Ishikawa (cell line): Measurements from ENCODE around the gene STX10.
A peak's percentile ranks its signal among the peaks of the same experiment; 100 is the strongest.

Experiments
- CEBPB ChIP-seq: IDR thresholded peaks from 2 replicates; pipeline ENCODE4 v1.6.1; 2012
- CREB1 ChIP-seq: IDR thresholded peaks from 2 replicates; pipeline ENCODE4 v1.6.1; 2012; ENCODE audit warnings: low read depth
- EGR1 ChIP-seq: IDR thresholded peaks from 2 replicates; pipeline ENCODE4 v1.6.1; 2012
- EP300 ChIP-seq: IDR thresholded peaks from 2 replicates; pipeline ENCODE4 v1.6.1; 2012; ENCODE audit warnings: borderline replicate concordance
- FOXM1 ChIP-seq: IDR thresholded peaks from 2 replicates; pipeline ENCODE4 v1.6.1; 2012; ENCODE audit warnings: low read depth, borderline replicate concordance
- NFIC ChIP-seq: IDR thresholded peaks from 2 replicates; pipeline ENCODE4 v1.6.1; 2012
- RAD21 ChIP-seq: IDR thresholded peaks from 2 replicates; pipeline ENCODE4 v1.6.1; 2012; ENCODE audit warnings: low read depth
- TAF1 ChIP-seq: IDR thresholded peaks from 2 replicates; pipeline ENCODE4 v1.6.1; 2012; ENCODE audit warnings: low read depth, mild to moderate bottlenecking
- TCF12 ChIP-seq: IDR thresholded peaks from 2 replicates; pipeline ENCODE4 v1.6.1; 2012; ENCODE audit warnings: low read depth
- TEAD4 ChIP-seq: IDR thresholded peaks from 2 replicates; pipeline ENCODE4 v1.6.1; 2012
- USF1 ChIP-seq: IDR thresholded peaks from 2 replicates; pipeline ENCODE4 v1.6.1; 2012
- YY1 ChIP-seq: IDR thresholded peaks from 2 replicates; pipeline ENCODE4 v1.6.1; 2012; ENCODE audit warnings: low read depth
- ZBTB7A ChIP-seq: IDR thresholded peaks from 2 replicates; pipeline ENCODE4 v1.6.1; 2012; ENCODE audit warnings: low read depth
- TF ChIP-seq, protein P1 (sequence below): IDR thresholded peaks from 2 replicates; pipeline ENCODE4 v1.6.1; 2012; ENCODE audit warnings: low read depth, mild to moderate bottlenecking
- TF ChIP-seq, protein P2 (sequence below): IDR thresholded peaks from 2 replicates; pipeline ENCODE4 v1.6.1; 2012

STX10 gene

GRCh38 chr19:13117772-13118423, 32.3 kb downstream of the STX10 start, which contains the start of gene NACC1:
NACC1 (plus strand) TSS chr19:13118264; CDS start chr19:13135208, 16,944 bp downstream.
- TF ChIP-seq YY1 (peak; percentile 90), TCF12 (no peak), TAF1 (peak; percentile 58; the same call in 1 of the 2 replicates)

- TF ChIP-seq TAF1: 0 out of 2 replicates have a peak, but pooled peaks have one; percentile 1
- no peak for TF ChIP-seq RAD21
Measured at GRCh38 chr19:13117176-13117771, 32.9 kb downstream of the STX10 start.

DNA sequence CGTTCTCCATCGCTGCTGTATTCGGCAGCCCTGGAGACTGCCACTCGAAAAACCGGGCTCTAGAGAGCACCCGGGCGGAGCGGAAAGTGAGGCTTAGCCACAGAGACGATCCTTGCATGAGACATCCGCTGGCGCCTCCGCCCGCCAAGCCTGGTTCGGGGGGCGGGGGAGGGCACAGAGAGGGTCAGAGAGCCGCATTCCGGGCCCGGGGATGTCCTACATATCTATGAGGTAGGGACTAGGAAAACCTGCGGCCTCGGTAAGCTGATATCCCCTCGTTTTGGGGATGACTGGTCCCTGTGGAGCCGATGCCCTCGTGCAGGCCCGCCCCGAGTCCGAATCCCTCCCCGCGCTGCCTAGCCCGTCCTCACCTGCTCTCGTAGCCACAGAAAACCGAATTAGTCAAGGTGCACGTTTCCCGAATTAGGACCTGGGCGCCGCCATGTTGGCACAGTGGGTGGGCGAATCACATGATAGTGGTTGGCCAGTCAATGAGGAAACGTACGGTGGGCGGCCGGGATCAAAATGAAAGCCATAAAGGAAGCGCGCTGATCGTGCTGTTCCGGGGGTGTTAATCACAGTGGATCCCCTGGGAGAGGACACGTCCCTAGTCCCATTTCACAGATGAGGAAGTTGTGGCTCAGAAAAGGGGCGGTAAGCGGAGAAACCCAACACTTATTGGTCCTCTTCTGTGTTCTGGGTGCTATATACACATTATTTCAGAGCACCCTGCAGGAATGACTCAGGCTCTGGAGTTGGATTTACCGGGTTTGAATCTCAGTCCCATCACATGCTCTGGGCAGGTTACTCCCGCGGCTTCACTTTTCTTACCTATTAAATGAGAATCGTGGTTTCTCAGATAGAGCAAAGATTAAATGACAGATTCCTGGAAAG, 33.6 kb downstream of the STX10 start, which contains the start of gene TRMT1:
Gene TRMT1 (minus strand): TSS at position 459 of the 894 bp plus-strand sequence. CDS start 341 bp downstream, at position 118.
- no peak for TF ChIP-seq FOXM1
- TF ChIP-seq, protein P1, sequence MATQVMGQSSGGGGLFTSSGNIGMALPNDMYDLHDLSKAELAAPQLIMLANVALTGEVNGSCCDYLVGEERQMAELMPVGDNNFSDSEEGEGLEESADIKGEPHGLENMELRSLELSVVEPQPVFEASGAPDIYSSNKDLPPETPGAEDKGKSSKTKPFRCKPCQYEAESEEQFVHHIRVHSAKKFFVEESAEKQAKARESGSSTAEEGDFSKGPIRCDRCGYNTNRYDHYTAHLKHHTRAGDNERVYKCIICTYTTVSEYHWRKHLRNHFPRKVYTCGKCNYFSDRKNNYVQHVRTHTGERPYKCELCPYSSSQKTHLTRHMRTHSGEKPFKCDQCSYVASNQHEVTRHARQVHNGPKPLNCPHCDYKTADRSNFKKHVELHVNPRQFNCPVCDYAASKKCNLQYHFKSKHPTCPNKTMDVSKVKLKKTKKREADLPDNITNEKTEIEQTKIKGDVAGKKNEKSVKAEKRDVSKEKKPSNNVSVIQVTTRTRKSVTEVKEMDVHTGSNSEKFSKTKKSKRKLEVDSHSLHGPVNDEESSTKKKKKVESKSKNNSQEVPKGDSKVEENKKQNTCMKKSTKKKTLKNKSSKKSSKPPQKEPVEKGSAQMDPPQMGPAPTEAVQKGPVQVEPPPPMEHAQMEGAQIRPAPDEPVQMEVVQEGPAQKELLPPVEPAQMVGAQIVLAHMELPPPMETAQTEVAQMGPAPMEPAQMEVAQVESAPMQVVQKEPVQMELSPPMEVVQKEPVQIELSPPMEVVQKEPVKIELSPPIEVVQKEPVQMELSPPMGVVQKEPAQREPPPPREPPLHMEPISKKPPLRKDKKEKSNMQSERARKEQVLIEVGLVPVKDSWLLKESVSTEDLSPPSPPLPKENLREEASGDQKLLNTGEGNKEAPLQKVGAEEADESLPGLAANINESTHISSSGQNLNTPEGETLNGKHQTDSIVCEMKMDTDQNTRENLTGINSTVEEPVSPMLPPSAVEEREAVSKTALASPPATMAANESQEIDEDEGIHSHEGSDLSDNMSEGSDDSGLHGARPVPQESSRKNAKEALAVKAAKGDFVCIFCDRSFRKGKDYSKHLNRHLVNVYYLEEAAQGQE: no peak
- peak; percentile 27; the same call in 1 of the 2 replicates for TF ChIP-seq CEBPB
- no peak for TF ChIP-seq RAD21
- no peak for TF ChIP-seq ZBTB7A
- TF ChIP-seq TAF1: peak; percentile 73
- TF ChIP-seq YY1: peak; percentile 99
- peak; percentile 66 for TF ChIP-seq TCF12
- TF ChIP-seq EGR1: peak; percentile 64; the same call in 1 of the 2 replicates
- TF ChIP-seq USF1: peak; percentile 98
- peak; percentile 26 for TF ChIP-seq TEAD4
- peak; percentile 27; the same call in 1 of the 2 replicates for TF ChIP-seq NFIC
- no peak for TF ChIP-seq CREB1
- peak; percentile 52; the same call in 1 of the 2 replicates for TF ChIP-seq EP300
- TF ChIP-seq, protein P2, sequence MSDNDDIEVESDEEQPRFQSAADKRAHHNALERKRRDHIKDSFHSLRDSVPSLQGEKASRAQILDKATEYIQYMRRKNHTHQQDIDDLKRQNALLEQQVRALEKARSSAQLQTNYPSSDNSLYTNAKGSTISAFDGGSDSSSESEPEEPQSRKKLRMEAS: peak; percentile 97

GRCh38 chr19:13115936-13116281, 34.3 kb downstream of the STX10 start:
- TF ChIP-seq, protein P2: no peak
- no peak for TF ChIP-seq EP300
- no peak for TF ChIP-seq TEAD4
- no peak for TF ChIP-seq CREB1
- no peak for TF ChIP-seq TAF1
- TF ChIP-seq USF1: no peak
- no peak for TF ChIP-seq YY1
- TF ChIP-seq FOXM1: no peak
- TF ChIP-seq EGR1: no peak
- TF ChIP-seq NFIC: no peak

GRCh38 chr19:13112555-13112954, 37.6 kb downstream of the STX10 start:
- TF ChIP-seq, protein P1: no peak
- no peak for TF ChIP-seq YY1
- no peak for TF ChIP-seq CEBPB
- TF ChIP-seq TAF1: no peak
- no peak for TF ChIP-seq EGR1
- no peak for TF ChIP-seq FOXM1
- TF ChIP-seq TEAD4: no peak
- TF ChIP-seq, protein P2: no peak
- no peak for TF ChIP-seq NFIC
- no peak for TF ChIP-seq USF1
- TF ChIP-seq TCF12: no peak
- no peak for TF ChIP-seq EP300
- TF ChIP-seq CREB1: no peak
- TF ChIP-seq RAD21: no peak
- TF ChIP-seq ZBTB7A: no peak
